ENCODE measurements around the gene DNAH3. TPM values are rescaled to one million over a fixed set of nuclear protein-coding genes. Genes with fewer than 3 reads are reported as not detected.
"Not testable (repeated sequence)": the region's sequence is repeated elsewhere in the genome, so short reads cannot be mapped to it uniquely, and the experiment has no call there.

DNAH3 gene
- total RNA-seq, 2 experiments from 2014 or later: not detected

- CTCF ChIA-PET; H3K27me3 Mint-ChIP-seq; H3K4me3 Mint-ChIP-seq; H3K4me1 Mint-ChIP-seq (ENCODE audit: low read depth); DNase-seq; H3K9me3 Mint-ChIP-seq; H3K36me3 Mint-ChIP-seq; H3K27ac Mint-ChIP-seq; POLR2A ChIA-PET: not testable (repeated sequence)
- intact Hi-C loops (cut with micrococcal nuclease): loop anchor here (10.0 kb wide), 1 partner anchor 1172 kb away; no protein-coding TSS in a partner anchor
Measured at GRCh38 chr16:21153124-21153729, 2.6 kb upstream of the DNAH3 start.

DNA sequence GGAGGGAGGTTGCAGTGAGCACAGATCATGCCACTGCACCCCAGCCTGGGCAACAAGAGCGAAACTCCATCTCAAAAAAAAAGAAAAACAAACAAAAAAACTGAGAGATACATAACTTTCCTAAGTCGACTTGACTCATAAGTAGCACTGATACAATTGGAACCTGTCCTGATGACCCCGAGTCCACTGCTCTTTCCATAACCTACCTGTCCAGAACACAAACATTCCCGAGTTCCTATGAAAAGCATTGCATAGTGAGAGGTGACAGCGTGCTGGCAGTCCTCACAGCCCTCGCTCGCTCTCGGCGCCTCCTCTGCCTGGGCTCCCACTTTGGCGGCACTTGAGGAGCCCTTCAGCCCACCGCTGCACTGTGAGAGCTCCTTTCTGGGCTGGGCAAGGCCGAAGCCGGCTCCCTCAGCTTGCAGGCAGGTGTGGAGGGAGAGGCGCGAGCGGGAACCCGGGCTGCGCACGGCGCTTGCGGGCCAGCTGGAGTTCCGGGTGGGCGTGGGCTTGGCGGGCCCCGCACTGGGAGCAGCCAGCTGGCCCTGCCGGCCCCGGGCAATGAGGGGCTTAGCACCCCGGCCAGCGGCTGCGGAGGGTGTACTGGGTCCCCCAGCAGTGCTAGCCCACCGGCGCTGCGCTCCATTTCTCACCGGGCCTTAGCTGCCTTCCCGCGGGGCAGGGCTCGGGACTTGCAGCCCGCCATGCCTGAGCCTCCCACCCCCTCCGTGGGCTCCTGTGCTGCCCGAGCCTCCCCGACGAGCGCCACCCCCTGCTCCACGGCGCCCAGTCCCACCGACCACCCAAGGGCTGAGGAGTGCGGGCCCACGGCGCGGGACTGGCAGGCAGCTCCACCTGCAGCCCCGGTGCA, 1.7 kb upstream of the DNAH3 start:
- CTCF ChIA-PET; H3K4me3 Mint-ChIP-seq; H3K9me3 Mint-ChIP-seq; DNase-seq; H3K36me3 Mint-ChIP-seq; POLR2A ChIA-PET; H3K4me1 Mint-ChIP-seq (ENCODE audit: low read depth); H3K27ac Mint-ChIP-seq: not testable (repeated sequence)
- intact Hi-C loops (cut with micrococcal nuclease): loop anchor here (10.0 kb wide), 1 partner anchor 1172 kb away; no protein-coding TSS in a partner anchor
- peaks cover 13% of the 10 kb centered on the region for H3K27me3 Mint-ChIP-seq

DNA sequence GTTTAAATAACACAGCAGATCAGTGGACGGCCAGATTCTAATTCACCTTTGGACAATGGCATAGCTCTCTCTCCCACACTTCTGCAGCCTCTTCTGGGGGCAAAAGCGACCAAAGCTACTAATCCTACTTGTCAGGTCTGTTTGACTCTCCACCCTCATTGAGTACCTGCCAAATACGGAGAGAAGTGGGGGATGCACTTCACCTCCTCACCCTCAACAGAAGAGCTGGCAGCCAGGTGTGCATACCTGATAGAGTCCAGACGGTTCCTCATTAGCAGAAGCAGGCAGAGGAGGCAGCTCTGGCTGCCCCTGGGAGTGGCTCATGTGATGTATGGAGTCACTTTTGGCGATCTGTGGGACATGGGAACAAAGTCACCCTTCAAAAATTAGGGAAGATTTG, 4.9 kb downstream of the DNAH3 start:
- no peak overlapping the region for H3K27ac Mint-ChIP-seq
- POLR2A ChIA-PET: no interaction called here
- CTCF ChIA-PET: no interaction called here
- no peaks in the 10 kb centered on the region for H3K9me3 Mint-ChIP-seq
- DNase-seq: no peak
- H3K36me3 Mint-ChIP-seq: no peaks in the 10 kb centered on the region
- intact Hi-C loops (cut with micrococcal nuclease): no loop called here
- H3K27me3 Mint-ChIP-seq: peaks cover 10% of the 10 kb centered on the region
- no peak overlapping the region for H3K4me3 Mint-ChIP-seq
- no peaks in the 10 kb centered on the region for H3K4me1 Mint-ChIP-seq (ENCODE audit: low read depth)

GRCh38 chr16:21134053-21134452, 16.6 kb downstream of the DNAH3 start:
- H3K4me1 Mint-ChIP-seq (ENCODE audit: low read depth): no peaks in the 10 kb centered on the region
- no peak for DNase-seq
- H3K27me3 Mint-ChIP-seq: peaks cover 4% of the 10 kb centered on the region
- H3K4me3 Mint-ChIP-seq: no peak overlapping the region
- H3K9me3 Mint-ChIP-seq: no peaks in the 10 kb centered on the region
- H3K36me3 Mint-ChIP-seq: no peaks in the 10 kb centered on the region
- no peak overlapping the region for H3K27ac Mint-ChIP-seq
- CTCF ChIA-PET: no interaction called here
- intact Hi-C loops (cut with micrococcal nuclease): no loop called here
- POLR2A ChIA-PET: no interaction called here

DNA sequence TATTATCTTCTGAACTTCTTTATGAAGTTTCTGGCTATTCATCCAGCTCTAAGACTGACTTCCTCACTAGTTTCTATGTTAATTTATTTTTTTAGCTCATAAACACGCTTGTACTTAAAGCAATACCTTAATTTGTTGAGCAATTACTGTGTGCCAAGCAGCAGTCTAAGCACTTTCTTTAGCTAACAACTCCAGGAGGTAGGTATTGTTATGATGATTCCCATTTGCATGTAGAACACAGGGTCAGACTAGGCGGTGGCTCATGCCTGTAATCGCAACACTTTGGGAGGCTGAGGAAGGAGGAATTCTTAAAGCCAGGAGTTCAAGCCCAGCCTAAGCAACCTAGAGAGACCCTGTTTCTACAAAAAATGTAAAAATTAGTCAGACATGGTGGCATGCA, 19.8 kb downstream of the DNAH3 start:
- ChIA-PET CTCF (interaction anchor here (0.7 kb wide), 1 partner anchor 1193 kb away, joined by 3 read pairs; no protein-coding TSS in a partner anchor), POLR2A (no interaction called here)
- Mint-ChIP-seq H3K4me3 (no peak overlapping the region), H3K36me3 (no peaks in the 10 kb centered on the region), H3K4me1 (ENCODE audit: low read depth) (no peaks in the 10 kb centered on the region), H3K27ac (no peak overlapping the region), H3K9me3 (no peaks in the 10 kb centered on the region), H3K27me3 (peaks cover 4% of the 10 kb centered on the region)
- intact Hi-C loops (cut with micrococcal nuclease): no loop called here
- no peak for DNase-seq

GRCh38 chr16:21128991-21129390, 21.7 kb downstream of the DNAH3 start:
- intact Hi-C loops (cut with micrococcal nuclease): no loop called here
- Mint-ChIP-seq H3K27me3 (peaks cover 6% of the 10 kb centered on the region), H3K36me3 (no peaks in the 10 kb centered on the region), H3K27ac (no peak overlapping the region), H3K4me1 (ENCODE audit: low read depth) (no peaks in the 10 kb centered on the region), H3K9me3 (no peaks in the 10 kb centered on the region), H3K4me3 (no peak overlapping the region)
- DNase-seq: no peak
- CTCF ChIA-PET: no interaction called here
- POLR2A ChIA-PET: no interaction called here

DNA sequence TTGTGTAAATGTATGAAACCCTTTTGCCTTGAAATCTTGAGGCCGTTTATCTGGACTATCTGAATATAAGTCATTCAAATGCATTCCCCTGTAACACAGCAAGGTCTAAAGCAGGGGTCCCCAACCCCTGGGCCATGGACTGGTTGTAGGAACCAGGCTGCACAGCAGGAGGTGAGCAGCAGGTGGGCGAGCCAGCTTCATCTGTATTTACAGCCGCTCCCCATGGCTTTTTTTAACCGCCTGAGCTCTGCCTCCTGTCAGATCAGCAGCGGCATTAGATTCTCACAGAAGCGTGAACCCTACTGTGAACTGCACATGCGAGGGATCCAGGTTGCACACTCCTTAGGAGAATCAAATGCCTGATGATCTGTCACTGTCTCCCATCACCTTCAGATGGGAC, 24.1 kb downstream of the DNAH3 start:
- peaks cover 6% of the 10 kb centered on the region for H3K27me3 Mint-ChIP-seq

GRCh38 chr16:21125191-21125590, 25.5 kb downstream of the DNAH3 start:
- peaks cover 6% of the 10 kb centered on the region for H3K27me3 Mint-ChIP-seq
- no peak overlapping the region for H3K4me3 Mint-ChIP-seq
- H3K36me3 Mint-ChIP-seq: no peaks in the 10 kb centered on the region
- intact Hi-C loops (cut with micrococcal nuclease): no loop called here
- no peaks in the 10 kb centered on the region for H3K4me1 Mint-ChIP-seq (ENCODE audit: low read depth)
- H3K27ac Mint-ChIP-seq: no peak overlapping the region
- DNase-seq: no peak
- no peaks in the 10 kb centered on the region for H3K9me3 Mint-ChIP-seq
- CTCF ChIA-PET: no interaction called here
- POLR2A ChIA-PET: no interaction called here

More for the DNA sequence above, 24.1 kb downstream of the DNAH3 start:
- Mint-ChIP-seq H3K9me3 (no peaks in the 10 kb centered on the region), H3K36me3 (no peaks in the 10 kb centered on the region), H3K27ac (no peak overlapping the region), H3K4me3 (no peak overlapping the region), H3K4me1 (ENCODE audit: low read depth) (no peaks in the 10 kb centered on the region)
- POLR2A ChIA-PET: no interaction called here
- intact Hi-C loops (cut with micrococcal nuclease): no loop called here
- DNase-seq: no peak
- CTCF ChIA-PET: no interaction called here

DNA sequence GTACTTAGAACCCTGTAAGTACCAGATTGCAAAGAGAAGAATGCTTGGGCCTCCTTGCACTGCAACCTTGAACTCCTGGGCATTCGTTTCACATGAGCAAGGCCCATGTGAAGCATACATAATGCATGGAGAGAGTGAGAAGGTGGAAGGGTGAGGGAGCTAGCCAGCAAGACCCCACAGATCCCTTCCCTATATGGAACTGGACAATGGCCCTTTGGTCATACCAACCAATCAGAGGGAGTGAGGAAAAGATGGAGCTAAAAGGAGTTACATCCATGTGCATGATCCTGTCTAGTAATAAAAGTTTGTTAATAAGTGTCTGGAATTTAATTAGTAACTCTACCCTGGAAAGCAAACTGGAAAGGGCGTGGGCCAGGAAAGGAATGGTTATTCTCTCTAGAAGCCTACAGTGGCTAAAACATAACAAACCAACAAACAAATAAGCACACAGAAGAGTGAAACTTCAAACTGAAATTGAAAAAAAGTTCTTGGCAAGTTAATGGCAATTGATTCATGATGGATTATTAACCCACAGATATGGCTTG, 29.6 kb downstream of the DNAH3 start:
- ChIA-PET CTCF (no interaction called here), POLR2A (no interaction called here)
- Mint-ChIP-seq H3K9me3 (no peaks in the 10 kb centered on the region), H3K27me3 (peaks cover 4% of the 10 kb centered on the region), H3K4me3 (no peak overlapping the region), H3K4me1 (ENCODE audit: low read depth) (peaks cover 5% of the 10 kb centered on the region), H3K27ac (no peak overlapping the region), H3K36me3 (no peaks in the 10 kb centered on the region)
- DNase-seq: no peak
- intact Hi-C loops (cut with micrococcal nuclease): no loop called here

- DNase-seq: no peak
- CTCF ChIA-PET: no interaction called here
- intact Hi-C loops (cut with micrococcal nuclease): no loop called here
- Mint-ChIP-seq H3K36me3 (no peaks in the 10 kb centered on the region), H3K4me3 (no peak overlapping the region), H3K27ac (no peak overlapping the region), H3K27me3 (no peaks in the 10 kb centered on the region), H3K9me3 (no peaks in the 10 kb centered on the region), H3K4me1 (ENCODE audit: low read depth) (peaks cover 7% of the 10 kb centered on the region)
- POLR2A ChIA-PET: no interaction called here
Measured at GRCh38 chr16:21117567-21117966, 33.1 kb downstream of the DNAH3 start.

DNA sequence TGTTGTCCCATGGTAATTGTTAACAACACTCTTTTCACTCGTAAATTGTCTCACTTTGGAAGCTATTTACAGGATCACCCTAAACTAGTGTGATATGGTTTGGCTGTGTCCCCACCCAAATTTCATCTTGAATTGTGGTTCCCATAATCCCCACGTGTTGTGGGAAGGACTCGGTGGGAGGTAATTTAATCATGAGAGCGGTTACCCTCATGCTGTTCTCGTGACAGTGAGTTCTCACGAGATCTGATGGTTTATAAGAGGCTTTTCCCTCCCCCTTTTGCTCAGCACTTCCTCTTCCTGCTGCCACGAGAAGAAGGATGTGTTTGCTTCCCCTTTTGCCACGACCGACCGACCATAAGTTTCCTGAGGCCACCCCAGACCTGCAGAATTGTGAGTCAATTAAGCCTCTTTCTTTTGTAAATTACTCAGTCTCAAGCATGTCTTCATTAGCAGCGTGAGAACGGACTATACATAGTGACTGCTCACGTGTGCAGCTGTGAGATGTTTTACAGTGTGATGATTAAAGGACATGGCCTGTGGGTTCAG, 34.4 kb downstream of the DNAH3 start:
- DNase-seq: peak; percentile 20
- ChIA-PET POLR2A (no interaction called here), CTCF (no interaction called here)
- Mint-ChIP-seq H3K27ac (no peak overlapping the region), H3K4me1 (ENCODE audit: low read depth) (peaks cover 7% of the 10 kb centered on the region), H3K27me3 (peaks cover 1% of the 10 kb centered on the region), H3K4me3 (peak overlapping the region; percentile 53), H3K36me3 (no peaks in the 10 kb centered on the region), H3K9me3 (no peaks in the 10 kb centered on the region)
- intact Hi-C loops (cut with micrococcal nuclease): no loop called here

- DNase-seq; CTCF ChIA-PET; H3K4me3 Mint-ChIP-seq; H3K27ac Mint-ChIP-seq; intact Hi-C loops (cut with micrococcal nuclease); POLR2A ChIA-PET; H3K9me3 Mint-ChIP-seq; H3K36me3 Mint-ChIP-seq; H3K27me3 Mint-ChIP-seq; H3K4me1 Mint-ChIP-seq (ENCODE audit: low read depth): not testable (repeated sequence)
Measured at GRCh38 chr16:21115551-21115950, 35.1 kb downstream of the DNAH3 start.

All from activated CD4-positive, alpha-beta memory T cell treated with anti-CD3 and anti-CD28 coated beads for 36 hours (primary cell).